SJSA1 (cell line): ENCODE results near the gene CDADC1. TPM values are rescaled to one million over a fixed set of nuclear protein-coding genes. Genes with fewer than 3 reads are reported as not detected.
"Not testable (repeated sequence)": the region's sequence is repeated elsewhere in the genome, so short reads cannot be mapped to it uniquely, and the experiment has no call there.

Source experiments
- DNase-seq, 2 experiments: peaks; one replicate each; pipeline ENCODE4 v3.0.0-alpha.2; 2015 to 2020; ENCODE audit warnings: low spot score in 2 of 2, low read depth in 1 of 2
- H3K27ac ChIP-seq: fragments of 250-450 bp; sonication (Bioruptor Pico); 2 replicates; pipeline ENCODE4 v1.5.1; 2020; ENCODE audit warnings: mild to moderate bottlenecking, moderate library complexity
- H3K27me3 ChIP-seq: fragments of 250-450 bp; sonication (Bioruptor Pico); replicated peaks from 2 replicates; pipeline ENCODE4 v1.5.1; 2020; ENCODE audit warnings: mild to moderate bottlenecking, moderate library complexity
- H3K36me3 ChIP-seq: fragments of 250-450 bp; sonication (Bioruptor Pico); 2 replicates; pipeline ENCODE4 v1.5.1; 2020; ENCODE audit warnings: mild to moderate bottlenecking
- H3K4me1 ChIP-seq: fragments of 250-450 bp; sonication (Bioruptor Pico); replicated peaks from 2 replicates; pipeline ENCODE4 v1.6.1; 2021; ENCODE audit warnings: mild to moderate bottlenecking
- H3K4me3 ChIP-seq: fragments of 250-450 bp; sonication (Bioruptor Pico); 2 replicates; pipeline ENCODE4 v1.5.1; 2020; ENCODE audit warnings: mild to moderate bottlenecking
- H3K9me3 ChIP-seq: fragments of 250-450 bp; sonication (Bioruptor Pico); replicated peaks from 2 replicates; pipeline ENCODE4 v1.5.1; 2020; ENCODE audit warnings: mild to moderate bottlenecking
- total RNA-seq: library from RNA; depleted of rRNA; stranded (reverse); fragments of >200 nt; shearing (Covaris generic); gene quantifications from 2 replicates; pipeline ENCODE4 v1.2.3, GENCODE V29; 2014

Gene CDADC1
- total RNA-seq, 1 experiment from 2014 or later = 4.6 TPM

DNA sequence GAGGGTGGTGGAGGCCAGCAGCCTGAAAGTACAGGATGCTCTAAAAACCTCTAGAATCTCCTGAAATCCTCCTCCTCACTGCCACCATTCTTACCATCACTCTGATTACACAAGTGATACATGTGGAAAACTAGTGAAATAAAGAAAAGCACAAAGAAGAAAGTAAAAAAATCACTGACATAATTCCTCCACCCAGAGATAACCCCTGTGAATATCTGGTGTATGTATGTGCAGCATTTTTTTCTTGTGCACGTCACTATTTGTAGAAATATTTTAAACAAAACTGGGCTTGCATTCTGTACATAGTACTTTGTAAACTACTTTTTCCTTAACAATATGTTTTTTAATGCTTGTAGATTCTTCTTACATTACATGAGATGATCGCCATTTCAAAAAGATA is 73.2 kb downstream of the CDADC1 start:
- Histone ChIP-seq H3K9me3 (no peaks in the 10 kb centered on the region), H3K27ac (no peak overlapping the region), H3K4me1 (peaks cover 23% of the 10 kb centered on the region), H3K27me3 (no peaks in the 10 kb centered on the region), H3K36me3 (no peaks in the 10 kb centered on the region), H3K4me3 (no peak overlapping the region)
- DNase-seq = no peak

- Histone ChIP-seq H3K27me3 (no peaks in the 10 kb centered on the region), H3K36me3 (no peaks in the 10 kb centered on the region), H3K4me1 (peaks cover 26% of the 10 kb centered on the region), H3K9me3 (no peaks in the 10 kb centered on the region), H3K27ac (no peak overlapping the region), H3K4me3 (no peak overlapping the region)
- no peak for DNase-seq
These were observed 75.0 kb downstream of the CDADC1 start for GRCh38 chr13:49322702-49323101.

- Histone ChIP-seq H3K36me3 (no peaks in the 10 kb centered on the region), H3K4me3 (no peak overlapping the region), H3K4me1 (peaks cover 29% of the 10 kb centered on the region), H3K27me3 (no peaks in the 10 kb centered on the region), H3K27ac (no peak overlapping the region), H3K9me3 (no peaks in the 10 kb centered on the region)
- DNase-seq = no peak
These were observed 75.6 kb downstream of the CDADC1 start for GRCh38 chr13:49323344-49323743.

DNA sequence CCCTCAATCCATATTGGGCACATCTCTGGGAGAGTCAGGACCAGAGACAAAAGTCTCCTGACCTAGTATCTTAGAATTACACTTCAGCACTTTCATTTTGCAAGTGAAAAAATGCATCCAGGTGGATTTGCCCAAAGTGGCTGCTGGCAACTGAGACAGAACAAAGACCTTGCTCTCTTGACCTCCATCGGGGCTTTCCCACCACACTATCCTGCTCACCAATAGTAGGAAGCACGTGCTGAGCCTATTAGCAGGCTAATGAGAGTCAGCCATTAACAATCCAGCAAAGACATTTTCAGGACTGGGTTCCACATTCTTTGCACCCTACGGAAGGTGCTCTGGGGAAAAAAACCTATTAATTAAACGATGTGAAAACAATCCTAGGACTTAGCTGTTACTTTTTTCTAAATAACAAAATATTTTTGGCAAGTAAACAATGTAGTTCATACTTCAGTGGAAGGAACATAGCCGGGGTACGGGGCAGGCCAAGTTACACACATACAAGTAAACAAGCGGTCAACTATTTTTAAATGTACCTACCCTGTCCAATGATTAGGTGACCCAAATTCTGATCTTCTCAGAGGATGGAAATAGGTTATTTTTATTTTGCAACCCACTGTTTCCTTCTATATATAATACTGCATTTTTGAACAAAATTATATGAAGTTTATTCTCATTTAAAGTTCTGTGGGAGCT is 78.6 kb downstream of the CDADC1 start:
- no peaks in the 10 kb centered on the region for H3K9me3 ChIP-seq
- H3K4me3 ChIP-seq = no peak overlapping the region
- no peaks in the 10 kb centered on the region for H3K36me3 ChIP-seq
- peaks cover 9% of the 10 kb centered on the region for H3K4me1 ChIP-seq
- H3K27ac ChIP-seq = no peak overlapping the region
- DNase-seq = no peak
- H3K27me3 ChIP-seq = no peaks in the 10 kb centered on the region

DNA sequence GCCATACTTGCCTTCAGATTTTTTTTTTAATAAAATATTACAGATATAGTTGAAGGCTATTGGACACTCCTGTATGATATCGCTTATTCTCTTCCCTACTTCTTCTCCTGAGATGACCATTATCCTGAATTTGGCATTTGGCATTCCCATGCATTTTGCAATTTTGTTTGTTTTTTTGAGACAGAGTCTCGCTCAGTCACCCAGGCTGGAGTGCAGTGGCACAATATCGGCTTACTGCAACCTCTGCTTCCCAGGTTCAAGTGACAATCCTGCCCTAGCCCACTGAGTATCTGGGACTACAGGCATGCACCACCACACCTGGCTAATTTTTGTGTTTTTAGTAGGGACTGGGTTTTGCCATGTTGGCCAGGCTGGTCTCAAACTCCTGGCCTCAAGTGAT is 79.4 kb downstream of the CDADC1 start:
- H3K27ac ChIP-seq, H3K4me1 ChIP-seq, H3K9me3 ChIP-seq, H3K36me3 ChIP-seq, H3K27me3 ChIP-seq, DNase-seq, H3K4me3 ChIP-seq: not testable (repeated sequence)

DNA sequence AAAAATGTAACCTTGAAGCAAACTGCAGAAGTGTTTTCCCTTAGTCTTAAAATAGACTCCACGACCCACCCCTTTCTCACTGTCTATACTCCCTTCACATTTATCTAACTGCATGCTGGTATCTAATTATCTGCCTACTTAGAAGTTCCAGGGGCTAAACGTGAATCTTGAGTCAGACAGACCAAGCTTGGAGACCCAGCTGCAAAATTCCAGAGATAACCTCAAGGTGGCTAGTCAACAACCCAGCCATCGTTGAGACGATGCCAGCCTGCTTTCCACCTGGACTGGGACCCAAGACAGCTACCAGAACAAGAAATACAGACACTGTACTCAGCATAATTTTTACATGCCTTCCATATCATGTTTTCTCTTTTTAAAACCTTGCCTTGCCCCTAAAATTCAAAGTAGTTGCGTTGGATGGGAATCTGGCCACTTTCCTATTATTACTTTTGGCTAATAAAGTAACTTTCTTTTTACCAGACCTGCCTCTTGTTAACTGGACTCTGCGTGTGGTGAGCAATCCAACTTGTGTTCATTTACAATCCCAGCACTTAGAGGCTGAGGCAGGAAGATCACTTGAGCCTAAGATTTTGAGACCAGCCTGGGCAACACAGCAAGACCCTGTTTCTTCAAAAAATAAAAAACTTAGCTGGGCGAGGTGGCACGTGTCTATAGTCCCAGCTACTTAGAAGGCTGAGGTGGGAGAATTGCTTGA is 82.3 kb downstream of the CDADC1 start:
- H3K27ac ChIP-seq = no peak overlapping the region
- H3K4me3 ChIP-seq = no peak overlapping the region
- no peaks in the 10 kb centered on the region for H3K27me3 ChIP-seq
- H3K9me3 ChIP-seq = no peaks in the 10 kb centered on the region
- no peaks in the 10 kb centered on the region for H3K36me3 ChIP-seq
- peaks cover 9% of the 10 kb centered on the region for H3K4me1 ChIP-seq
- no peak for DNase-seq

GRCh38 chr13:49330546-49330864 is 82.8 kb downstream of the CDADC1 start:
- no peak overlapping the region for H3K27ac ChIP-seq
- no peaks in the 10 kb centered on the region for H3K36me3 ChIP-seq
- H3K9me3 ChIP-seq = no peaks in the 10 kb centered on the region
- DNase-seq = no peak
- H3K4me3 ChIP-seq = no peak overlapping the region
- no peaks in the 10 kb centered on the region for H3K27me3 ChIP-seq
- peaks cover 9% of the 10 kb centered on the region for H3K4me1 ChIP-seq

GRCh38 chr13:49336655-49337054 is 88.9 kb downstream of the CDADC1 start:
- H3K27me3 ChIP-seq = no peaks in the 10 kb centered on the region
- DNase-seq = no peak

DNA sequence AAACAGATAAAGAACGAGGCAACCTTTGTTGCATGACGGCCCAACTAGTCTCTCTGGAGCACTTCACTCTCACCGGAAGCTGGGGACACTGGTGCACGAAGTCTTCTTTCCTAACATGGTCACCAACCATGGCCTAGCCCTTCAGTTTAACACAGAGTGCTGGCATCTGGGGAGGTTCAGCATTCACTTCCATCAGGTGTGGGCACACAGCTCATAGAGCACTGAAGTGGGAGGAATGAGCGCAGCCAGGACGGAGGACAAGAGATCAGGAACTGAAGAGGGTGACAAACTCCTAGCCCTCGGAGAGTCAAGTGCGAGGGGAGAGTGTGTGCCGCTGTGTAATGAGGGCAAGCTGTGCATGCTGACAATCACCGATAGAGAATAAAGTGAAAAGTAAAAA is 92.4 kb downstream of the CDADC1 start:
- Histone ChIP-seq H3K27ac (no peak overlapping the region), H3K9me3 (no peaks in the 10 kb centered on the region), H3K4me1 (no peaks in the 10 kb centered on the region), H3K4me3 (no peak overlapping the region), H3K27me3 (no peaks in the 10 kb centered on the region), H3K36me3 (no peaks in the 10 kb centered on the region)
- DNase-seq = no peak

More at GRCh38 chr13:49336655-49337054, 88.9 kb downstream of the CDADC1 start:
- Histone ChIP-seq H3K4me1 (no peaks in the 10 kb centered on the region), H3K36me3 (no peaks in the 10 kb centered on the region), H3K9me3 (no peaks in the 10 kb centered on the region), H3K4me3 (no peak overlapping the region), H3K27ac (no peak overlapping the region)

DNA sequence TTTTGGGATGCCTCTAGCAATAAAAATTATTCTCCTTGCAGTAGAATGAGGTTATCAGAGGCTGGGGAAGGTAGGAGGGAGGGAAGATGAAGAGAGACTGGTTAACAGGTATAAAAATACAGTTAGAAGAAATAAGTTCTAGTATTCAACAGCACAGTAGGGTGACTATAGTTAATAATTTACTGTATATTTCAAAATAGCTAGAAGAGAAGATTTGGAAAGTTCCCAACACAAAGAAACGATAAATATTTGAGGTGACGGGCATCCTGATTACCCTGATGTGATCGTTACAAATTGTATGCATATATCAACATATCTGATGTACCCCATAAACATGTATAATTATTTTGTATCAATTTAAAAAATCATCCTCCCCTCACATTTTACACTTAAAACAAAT is 93.8 kb downstream of the CDADC1 start:
- Histone ChIP-seq H3K36me3 (no peaks in the 10 kb centered on the region), H3K4me1 (no peaks in the 10 kb centered on the region), H3K4me3 (no peak overlapping the region), H3K27me3 (no peaks in the 10 kb centered on the region), H3K9me3 (no peaks in the 10 kb centered on the region), H3K27ac (no peak overlapping the region)
- no peak for DNase-seq

GRCh38 chr13:49341941-49342340 is 94.2 kb downstream of the CDADC1 start:
- Histone ChIP-seq H3K4me1 (no peaks in the 10 kb centered on the region), H3K9me3 (no peaks in the 10 kb centered on the region), H3K27me3 (no peaks in the 10 kb centered on the region), H3K36me3 (no peaks in the 10 kb centered on the region), H3K27ac (no peak overlapping the region), H3K4me3 (no peak overlapping the region)
- DNase-seq = no peak

DNA sequence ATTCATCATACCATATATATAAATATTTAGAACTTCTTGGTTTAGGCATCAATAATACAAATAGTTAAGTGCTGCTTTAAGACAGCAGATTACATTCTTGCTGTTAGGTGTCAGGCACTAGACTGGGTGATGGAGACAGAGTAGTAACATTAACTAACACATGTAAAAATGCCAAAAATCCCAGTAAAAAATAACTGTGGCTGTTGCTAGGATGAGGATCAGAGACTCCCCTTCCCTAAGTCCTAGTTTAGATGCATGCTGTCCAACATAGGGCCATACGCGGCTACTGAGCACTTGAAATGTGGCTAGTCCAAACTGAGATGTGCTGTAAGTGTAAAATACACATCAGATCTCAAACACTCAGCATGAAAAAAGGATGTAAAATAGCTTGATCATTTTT is 94.7 kb downstream of the CDADC1 start:
- no peak for DNase-seq
- Histone ChIP-seq H3K4me1 (no peaks in the 10 kb centered on the region), H3K36me3 (no peaks in the 10 kb centered on the region), H3K27ac (no peak overlapping the region), H3K9me3 (no peaks in the 10 kb centered on the region), H3K4me3 (no peak overlapping the region), H3K27me3 (no peaks in the 10 kb centered on the region)
